ENCODE measurements around the gene PREPL. TPM values are rescaled to one million over a fixed set of nuclear protein-coding genes. Genes with fewer than 3 reads are reported as not detected.

PREPL gene
- total and polyA plus RNA-seq, 2 of the 8 experiments (the other 6 are each of a cell fraction or from before 2014, with no cell fraction given): 13.6 to 38.9 TPM

DNA sequence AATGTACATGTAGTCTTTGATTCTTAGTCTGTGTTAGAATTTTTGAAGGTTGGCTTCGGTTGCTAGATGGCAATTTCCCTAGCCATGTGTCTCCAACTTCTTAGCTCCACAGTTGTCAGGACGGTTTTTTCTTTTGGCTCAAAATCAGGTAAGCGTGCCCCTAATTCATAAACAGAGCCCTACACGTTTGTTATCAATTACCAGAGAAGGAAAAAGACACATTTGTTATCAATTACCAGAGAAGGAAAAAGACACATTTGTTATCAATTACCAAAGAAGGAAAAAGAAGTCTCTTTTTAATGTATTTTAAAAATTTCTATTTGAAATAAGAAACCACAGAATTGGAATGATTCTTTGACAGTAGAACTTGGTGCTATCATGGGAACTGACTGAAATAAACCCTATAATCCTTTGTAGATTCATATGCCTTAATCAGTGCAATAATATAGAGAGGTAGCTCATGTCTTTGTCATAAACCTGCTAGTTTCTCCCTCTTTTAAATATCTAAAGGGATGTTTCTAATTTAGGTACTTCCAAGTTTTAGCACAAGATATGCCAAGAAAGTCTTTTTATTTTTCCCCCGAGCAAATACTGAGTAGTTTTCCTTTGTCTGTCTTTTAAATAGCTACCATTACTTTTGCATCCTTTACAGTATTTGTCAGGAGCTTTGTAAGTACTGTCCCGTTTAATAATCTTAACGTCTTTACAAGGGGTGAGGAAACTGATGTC lies 36.3 kb upstream of the PREPL start:
- Histone ChIP-seq H2AFZ (ENCODE audit: low read length) (no peak overlapping the region), H3K4me3 (ENCODE audit: extremely low read depth in 1 of 4, insufficient read depth in 2 of 4, low read depth in 3 of 4, low read length in 4 of 4) (no peak overlapping the region)
- WGBS, 2 experiments (ENCODE audit: extremely low coverage in 1 of 2, insufficient coverage in 1 of 2, insufficient read length in 1 of 2, insufficient replicate concordance in 2 of 2, low coverage in 1 of 2, low lambda C conversion rate in 2 of 2, missing lambda C conversion rate in 1 of 2): 58% methylated on average over 7 of the region's 7 CpGs; no CpG with 5 or more reads in 1 of the 2 experiments

More for the DNA sequence above, 36.3 kb upstream of the PREPL start:
- Histone ChIP-seq H3K4ac (replicated peaks; ENCODE audit: insufficient read length, low read depth, low read length) (no peak overlapping the region), H3K56ac (replicated peaks; ENCODE audit: insufficient read length, low read depth, low read length) (no peak overlapping the region), H4K5ac (ENCODE audit: insufficient read length, low read depth, low read length) (no peak overlapping the region), H2BK5ac (ENCODE audit: low read depth, low read length) (no peak overlapping the region), H3K79me2 (ENCODE audit: control insufficient read depth in 1 of 2, insufficient read depth in 2 of 2, low read length in 2 of 2) (peaks cover 0 to 3% of the 10 kb centered on the region in 2 experiments; a peak in 2 of 4 replicates), H3K9ac (replicated peaks in 1 of 4; ENCODE audit: extremely low read depth in 1 of 4, low read depth in 3 of 4, low read length in 3 of 4) (no peak overlapping the region), H2BK15ac (ENCODE audit: low read length) (no peak overlapping the region), H2AK5ac (ENCODE audit: low read depth, low read length) (0 out of 2 replicates have a peak overlapping the region, but pooled peaks have one; percentile 59), H2BK20ac (ENCODE audit: low read length) (no peak overlapping the region), H3K23ac (ENCODE audit: insufficient read length) (no peak overlapping the region), H3K27me3 (replicated peaks in 1 of 4; ENCODE audit: control insufficient read depth in 3 of 4, extremely low read depth in 1 of 4, insufficient read depth in 3 of 4, low read length in 3 of 4) (no peaks in the 10 kb centered on the region), H3K18ac (ENCODE audit: extremely low read depth, low read length) (peak overlapping the region; percentile 44; the same call in 1 of the 2 replicates), H4K8ac (ENCODE audit: extremely low read depth, insufficient read depth, low read length) (no peak overlapping the region), H3K4me1 (replicated peaks in 1 of 4; ENCODE audit: control insufficient read depth in 3 of 4, insufficient read depth in 4 of 4, low read length in 3 of 4) (peaks cover 0 to 6% (median 5%) of the 10 kb centered on the region in 4 experiments; a peak in 3 of 7 replicates), H3K14ac (ENCODE audit: insufficient read length) (no peak overlapping the region), H3K36me3 (ENCODE audit: control insufficient read depth in 2 of 4, insufficient read depth in 4 of 4, low read length in 3 of 4) (no peaks in the 10 kb centered on the region), H3K27ac (ENCODE audit: low read depth, low read length) (no peak overlapping the region), H3K79me1 (ENCODE audit: low read depth, low read length) (no peaks in the 10 kb centered on the region), H2BK120ac (replicated peaks; ENCODE audit: low read depth, low read length) (no peak overlapping the region), H3K9me3 (ENCODE audit: insufficient read depth in 2 of 2, low read depth in 1 of 2, low read length in 1 of 2) (no peaks in the 10 kb centered on the region), H2BK12ac (ENCODE audit: low read depth, low read length) (no peak overlapping the region), H3K4me2 (ENCODE audit: insufficient read depth in 1 of 2, low read depth in 2 of 2, low read length in 2 of 2) (no peak overlapping the region), H4K20me1 (replicated peaks in 1 of 2; ENCODE audit: control insufficient read depth in 1 of 2, insufficient read depth in 2 of 2, low read length in 2 of 2) (no peaks in the 10 kb centered on the region), H4K91ac (replicated peaks; ENCODE audit: insufficient read length, low read length) (no peak overlapping the region), H3K23me2 (ENCODE audit: low read depth, low read length) (no peaks in the 10 kb centered on the region)
- DNase-seq (ENCODE audit: low read depth in 1 of 2, low spot score in 2 of 2) (no peak), FAIRE-seq (no peak)
- ChIA-PET POLR2A (ENCODE audit: partially characterized antibody) (interaction anchor here (0.5 kb wide), 1 partner anchor 58 kb away, joined by 3 read pairs; no protein-coding TSS in a partner anchor), CTCF (ENCODE audit: partially characterized antibody) (interaction anchor here (1.3 to 12.4 kb wide), 2 partner anchors 80 to 317 kb away, joined by 3 to 103 read pairs; no protein-coding TSS in a partner anchor)
- no peak for TF ChIP-seq ZNF274 (IDR thresholded peaks at IDR 0.05; ENCODE audit: borderline replicate concordance, extremely low read depth, low read length)
- TF ChIP-seq CBX8 (IDR thresholded peaks at IDR 0.05; ENCODE audit: borderline replicate concordance, low read depth, low read length): no peak
- no peak for TF ChIP-seq EP300 (IDR thresholded peaks at IDR 0.05; ENCODE audit: borderline replicate concordance in 1 of 2, low read depth in 2 of 2, low read length in 2 of 2)
- TF ChIP-seq E2F6 (IDR thresholded peaks at IDR 0.05): no peak
- TF ChIP-seq, protein P1, sequence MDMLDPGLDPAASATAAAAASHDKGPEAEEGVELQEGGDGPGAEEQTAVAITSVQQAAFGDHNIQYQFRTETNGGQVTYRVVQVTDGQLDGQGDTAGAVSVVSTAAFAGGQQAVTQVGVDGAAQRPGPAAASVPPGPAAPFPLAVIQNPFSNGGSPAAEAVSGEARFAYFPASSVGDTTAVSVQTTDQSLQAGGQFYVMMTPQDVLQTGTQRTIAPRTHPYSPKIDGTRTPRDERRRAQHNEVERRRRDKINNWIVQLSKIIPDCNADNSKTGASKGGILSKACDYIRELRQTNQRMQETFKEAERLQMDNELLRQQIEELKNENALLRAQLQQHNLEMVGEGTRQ (IDR thresholded peaks at IDR 0.05; ENCODE audit: low read length): no peak

All from H1 (cell line).